VCaP (cell line): ENCODE measurements around the gene TBX6.
"Not testable (repeated sequence)": the region's sequence is repeated elsewhere in the genome, so short reads cannot be mapped to it uniquely, and the experiment has no call there.

Source experiments
- H3K27ac ChIP-seq: fragments of 450-650 bp; 2 replicates; pipeline ENCODE4 v1.5.1; 2017
- CTCF ChIP-seq: fragments of 450-650 bp; conservative IDR thresholded peaks from 2 replicates; pipeline ENCODE4 v1.5.1; 2017; ENCODE audit warnings: mild to moderate bottlenecking, moderate library complexity

Gene TBX6

GRCh38 chr16:30049871-30050270 lies 41.9 kb downstream of the TBX6 start:
- no peak overlapping the region for H3K27ac ChIP-seq
- TF ChIP-seq CTCF = no peak

- no peak for TF ChIP-seq CTCF
- H3K27ac ChIP-seq = no peak overlapping the region
Observed at GRCh38 chr16:30046588-30046987, 45.1 kb downstream of the TBX6 start.

- no peak for TF ChIP-seq CTCF
- no peak overlapping the region for H3K27ac ChIP-seq
Observed at GRCh38 chr16:30046178-30046577, 45.5 kb downstream of the TBX6 start.

GRCh38 chr16:30041841-30042240 lies 49.9 kb downstream of the TBX6 start:
- no peak overlapping the region for H3K27ac ChIP-seq
- TF ChIP-seq CTCF = peak; percentile 52

- not testable (repeated sequence) for H3K27ac ChIP-seq
Observed at GRCh38 chr16:30040690-30041089, 51.0 kb downstream of the TBX6 start.

GRCh38 chr16:30040221-30040620 lies 51.5 kb downstream of the TBX6 start:
- no peak for TF ChIP-seq CTCF

More at GRCh38 chr16:30040221-30040620, 51.5 kb downstream of the TBX6 start:
- H3K27ac ChIP-seq = no peak overlapping the region
